WTC11 (cell line): ENCODE measurements around the gene ADGRB3.

ENCODE experiments used
- ETV6 ChIP-seq: sonication (generic); formaldehyde crosslinking; IDR thresholded peaks from 2 replicates; pipeline ENCODE4 v1.8.1; 2022; ENCODE audit warnings: mild to moderate bottlenecking, missing genetic modification reagents
- JAZF1 ChIP-seq: fragments of 250-450 bp; sonication (Bioruptor Pico); IDR thresholded peaks from 2 replicates; pipeline ENCODE4 v1.9.0; 2021; ENCODE audit warnings: moderate library complexity, mild to moderate bottlenecking, inconsistent platforms
- NFYB ChIP-seq: sonication (generic); formaldehyde crosslinking; conservative IDR thresholded peaks from 2 replicates; pipeline ENCODE4 v1.8.0; 2022; ENCODE audit warnings: low read depth, missing genetic modification reagents
- NR1H2 ChIP-seq: sonication (generic); formaldehyde crosslinking; IDR thresholded peaks from 2 replicates; pipeline ENCODE4 v1.9.0; 2021; ENCODE audit warnings: mild to moderate bottlenecking, moderate library complexity, missing genetic modification reagents
- RELA ChIP-seq: sonication (generic); formaldehyde crosslinking; IDR thresholded peaks from 2 replicates; pipeline ENCODE4 v1.8.1; 2022; ENCODE audit warnings: missing genetic modification reagents, mild to moderate bottlenecking, borderline replicate concordance
- SP1 ChIP-seq: sonication (generic); formaldehyde crosslinking; conservative IDR thresholded peaks from 2 replicates; pipeline ENCODE4 v1.8.1; 2022; ENCODE audit warnings: missing genetic modification reagents
- TF ChIP-seq, protein P1 (sequence below): fragments of 200-600 bp; IDR thresholded peaks from 2 replicates; pipeline ENCODE4 v1.8.0; 2022; ENCODE audit warnings: antibody characterized with exemption
- TF ChIP-seq, protein P2 (sequence below): sonication (generic); formaldehyde crosslinking; conservative IDR thresholded peaks from 2 replicates; pipeline ENCODE4 v1.8.1; 2022; ENCODE audit warnings: mild to moderate bottlenecking, missing genetic modification reagents

GRCh38 chr6:68758559-68758958, 123.5 kb downstream of the ADGRB3 start:
- TF ChIP-seq, protein P1, sequence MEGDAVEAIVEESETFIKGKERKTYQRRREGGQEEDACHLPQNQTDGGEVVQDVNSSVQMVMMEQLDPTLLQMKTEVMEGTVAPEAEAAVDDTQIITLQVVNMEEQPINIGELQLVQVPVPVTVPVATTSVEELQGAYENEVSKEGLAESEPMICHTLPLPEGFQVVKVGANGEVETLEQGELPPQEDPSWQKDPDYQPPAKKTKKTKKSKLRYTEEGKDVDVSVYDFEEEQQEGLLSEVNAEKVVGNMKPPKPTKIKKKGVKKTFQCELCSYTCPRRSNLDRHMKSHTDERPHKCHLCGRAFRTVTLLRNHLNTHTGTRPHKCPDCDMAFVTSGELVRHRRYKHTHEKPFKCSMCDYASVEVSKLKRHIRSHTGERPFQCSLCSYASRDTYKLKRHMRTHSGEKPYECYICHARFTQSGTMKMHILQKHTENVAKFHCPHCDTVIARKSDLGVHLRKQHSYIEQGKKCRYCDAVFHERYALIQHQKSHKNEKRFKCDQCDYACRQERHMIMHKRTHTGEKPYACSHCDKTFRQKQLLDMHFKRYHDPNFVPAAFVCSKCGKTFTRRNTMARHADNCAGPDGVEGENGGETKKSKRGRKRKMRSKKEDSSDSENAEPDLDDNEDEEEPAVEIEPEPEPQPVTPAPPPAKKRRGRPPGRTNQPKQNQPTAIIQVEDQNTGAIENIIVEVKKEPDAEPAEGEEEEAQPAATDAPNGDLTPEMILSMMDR, result no peak
- no peak for TF ChIP-seq JAZF1
- TF ChIP-seq SP1, result no peak
- TF ChIP-seq, protein P2, sequence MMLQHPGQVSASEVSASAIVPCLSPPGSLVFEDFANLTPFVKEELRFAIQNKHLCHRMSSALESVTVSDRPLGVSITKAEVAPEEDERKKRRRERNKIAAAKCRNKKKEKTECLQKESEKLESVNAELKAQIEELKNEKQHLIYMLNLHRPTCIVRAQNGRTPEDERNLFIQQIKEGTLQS (CRISPR knock-in tag), result no peak
- no peak for TF ChIP-seq ETV6 (CRISPR knock-in tag)
- TF ChIP-seq NR1H2 (CRISPR knock-in tag), result no peak
- TF ChIP-seq NFYB (CRISPR knock-in tag), result no peak
- TF ChIP-seq RELA (CRISPR knock-in tag), result no peak
